Tibial artery (tissue), 4 donors: ENCODE measurements around the gene MAP4.

Experiments used
- DNase-seq, 2 donors: peaks; one replicate each; pipeline ENCODE4 v3.0.0-alpha.2; 2019
- H3K27ac ChIP-seq, 2 donors: fragments of 200-600 bp; sonication (generic) in 1 of 2; 1 replicate in 1 of 2; 2 replicates in 1 of 2; pipeline ENCODE4 v1.5.1; 2018 to 2019; ENCODE audit warnings: mild to moderate bottlenecking in 1 of 2
- H3K27me3 ChIP-seq, 2 donors: fragments of 200-600 bp; sonication (generic) in 1 of 2; one replicate each; pipeline versions ENCODE4 v1.5.1 to v1.6.0; 2016 to 2019
- H3K36me3 ChIP-seq, 3 donors: fragments of 200-600 bp; sonication (generic) in 2 of 3; one replicate each; pipeline ENCODE4 v1.5.1; 2016 to 2019; ENCODE audit warnings: mild to moderate bottlenecking in 2 of 3
- H3K4me1 ChIP-seq, 4 donors: fragments of 200-600 bp; sonication (generic) in 2 of 4; 1 replicate in 3 of 4; 2 replicates in 1 of 4; pipeline ENCODE4 v1.5.1; 2016 to 2019
- H3K4me3 ChIP-seq, 2 donors: fragments of 200-600 bp; sonication (generic) in 1 of 2; 1 replicate in 1 of 2; 2 replicates in 1 of 2; pipeline ENCODE4 v1.5.1; 2018 to 2019; ENCODE audit warnings: mild to moderate bottlenecking in 2 of 2
- H3K9me3 ChIP-seq, 3 donors: fragments of 200-600 bp; sonication (generic) in 1 of 3; one replicate each; pipeline ENCODE4 v1.5.1; 2016 to 2019
- intact Hi-C: fragments of 100-400 bp; cut with DNase I; formaldehyde crosslinking; loops from one replicate; pipeline ENCODE4 v1.15.0; 2023; ENCODE audit warnings: low total_unique reads
- TF ChIP-seq, protein P1 (sequence below), 2 experiments: fragments of 200-600 bp in 1 of 2; fragments of 450-650 bp in 1 of 2; IDR thresholded peaks; one replicate each; pipeline ENCODE4 v1.5.1; 2017 to 2019; ENCODE audit warnings: antibody characterized with exemption in 2 of 2, mild to moderate bottlenecking in 1 of 2, moderate library complexity in 1 of 2

Gene MAP4

DNA sequence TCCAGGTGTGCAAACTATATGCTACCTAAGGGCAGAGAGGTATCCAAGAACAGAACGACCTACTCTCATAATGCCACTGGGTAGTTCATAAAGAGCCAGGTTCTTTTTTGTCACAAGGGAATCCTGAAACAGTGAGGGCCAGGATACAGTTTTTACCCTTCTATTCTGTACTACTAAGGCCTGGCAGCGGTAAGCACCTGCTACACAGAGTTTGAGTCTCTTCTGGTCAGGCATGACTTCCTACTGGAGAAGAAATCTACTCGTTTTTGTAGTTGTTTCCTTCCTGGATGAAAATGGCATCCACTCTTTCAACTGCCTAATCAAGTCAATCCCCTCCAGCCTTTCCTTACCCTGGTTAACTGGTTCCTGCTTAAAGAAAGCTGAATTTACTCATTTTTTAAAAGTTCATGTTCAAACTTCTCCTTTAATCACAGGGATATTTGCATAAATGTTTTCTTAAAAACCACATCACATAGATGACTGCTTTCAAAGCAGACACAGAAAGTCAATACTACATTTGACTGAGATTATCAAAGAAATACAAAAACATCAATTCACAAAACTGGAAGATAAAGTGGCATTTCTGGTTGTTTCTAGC lies 40.0 kb downstream of the MAP4 start:
- Histone ChIP-seq H3K4me1 (peaks cover 0 to 5% (median under 1%) of the 10 kb centered on the region in 4 donors), H3K9me3 (no peaks in the 10 kb centered on the region), H3K27me3 (no peaks in the 10 kb centered on the region), H3K36me3 (no peaks in the 10 kb centered on the region), H3K4me3 (no peak overlapping the region), H3K27ac (no peak overlapping the region)
- intact Hi-C loops = no loop called here
- TF ChIP-seq, protein P1, sequence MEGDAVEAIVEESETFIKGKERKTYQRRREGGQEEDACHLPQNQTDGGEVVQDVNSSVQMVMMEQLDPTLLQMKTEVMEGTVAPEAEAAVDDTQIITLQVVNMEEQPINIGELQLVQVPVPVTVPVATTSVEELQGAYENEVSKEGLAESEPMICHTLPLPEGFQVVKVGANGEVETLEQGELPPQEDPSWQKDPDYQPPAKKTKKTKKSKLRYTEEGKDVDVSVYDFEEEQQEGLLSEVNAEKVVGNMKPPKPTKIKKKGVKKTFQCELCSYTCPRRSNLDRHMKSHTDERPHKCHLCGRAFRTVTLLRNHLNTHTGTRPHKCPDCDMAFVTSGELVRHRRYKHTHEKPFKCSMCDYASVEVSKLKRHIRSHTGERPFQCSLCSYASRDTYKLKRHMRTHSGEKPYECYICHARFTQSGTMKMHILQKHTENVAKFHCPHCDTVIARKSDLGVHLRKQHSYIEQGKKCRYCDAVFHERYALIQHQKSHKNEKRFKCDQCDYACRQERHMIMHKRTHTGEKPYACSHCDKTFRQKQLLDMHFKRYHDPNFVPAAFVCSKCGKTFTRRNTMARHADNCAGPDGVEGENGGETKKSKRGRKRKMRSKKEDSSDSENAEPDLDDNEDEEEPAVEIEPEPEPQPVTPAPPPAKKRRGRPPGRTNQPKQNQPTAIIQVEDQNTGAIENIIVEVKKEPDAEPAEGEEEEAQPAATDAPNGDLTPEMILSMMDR (IDR thresholded peaks at IDR 0.05) = no peak
- no peak for DNase-seq

DNA sequence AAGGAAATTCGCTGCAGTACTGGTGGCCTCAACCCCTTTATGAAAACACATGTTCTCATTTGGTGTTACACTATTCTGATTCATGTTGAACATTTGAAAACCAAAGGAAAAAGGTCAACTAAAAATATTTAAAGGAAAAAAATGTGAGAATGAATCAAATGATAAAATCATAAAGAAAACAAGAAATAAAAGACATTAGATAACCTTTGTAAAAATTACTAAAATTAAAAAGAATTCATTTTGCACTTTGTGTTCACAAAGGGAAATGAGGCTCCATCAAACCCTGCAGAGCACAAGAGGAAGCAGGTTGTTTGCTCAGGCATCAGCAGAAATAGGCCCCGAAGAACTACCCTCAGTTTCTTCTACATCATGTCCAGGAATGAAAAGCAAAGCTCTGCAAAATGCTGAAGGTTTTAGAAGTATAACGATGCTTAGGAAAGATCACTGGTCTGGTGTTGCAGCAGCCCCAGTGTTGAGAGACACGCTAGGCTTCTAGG lies 41.2 kb downstream of the MAP4 start:
- peaks cover 0 to 5% (median 0%) of the 10 kb centered on the region in 4 donors for H3K4me1 ChIP-seq
- no peaks in the 10 kb centered on the region for H3K9me3 ChIP-seq
- no peaks in the 10 kb centered on the region for H3K27me3 ChIP-seq
- intact Hi-C loops = no loop called here
- H3K27ac ChIP-seq = no peak overlapping the region
- H3K36me3 ChIP-seq = peaks cover 0 to 4% (median 0%) of the 10 kb centered on the region in 3 donors
- TF ChIP-seq, protein P1 (IDR thresholded peaks at IDR 0.05) = no peak
- no peak for DNase-seq
- H3K4me3 ChIP-seq = no peak overlapping the region

DNA sequence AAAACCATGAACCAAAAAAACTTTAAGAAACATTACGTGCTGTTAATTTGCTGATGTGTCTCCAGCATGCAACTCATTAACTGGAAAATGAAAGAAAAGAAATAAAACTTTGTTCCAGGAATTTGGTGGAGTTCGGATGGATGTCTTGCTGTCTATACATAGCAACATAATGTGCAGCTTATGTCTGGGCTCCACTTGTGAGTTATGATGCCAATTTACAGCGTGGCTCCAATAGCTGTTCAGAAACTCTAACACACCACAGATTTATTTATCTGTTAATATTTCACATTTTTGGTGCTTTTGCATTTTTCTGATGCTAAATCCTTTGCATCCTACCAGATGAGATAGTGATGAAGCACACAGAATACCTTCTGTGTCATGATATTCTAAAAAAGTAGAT lies 45.1 kb downstream of the MAP4 start:
- TF ChIP-seq, protein P1 (IDR thresholded peaks at IDR 0.05) = no peak
- Histone ChIP-seq H3K27me3 (no peaks in the 10 kb centered on the region), H3K36me3 (peaks cover 0 to 4% (median 0%) of the 10 kb centered on the region in 3 donors), H3K4me1 (peaks cover 0 to 5% (median 0%) of the 10 kb centered on the region in 4 donors), H3K9me3 (no peaks in the 10 kb centered on the region), H3K27ac (no peak overlapping the region), H3K4me3 (no peak overlapping the region)
- no peak for DNase-seq
- intact Hi-C loops = no loop called here

DNA sequence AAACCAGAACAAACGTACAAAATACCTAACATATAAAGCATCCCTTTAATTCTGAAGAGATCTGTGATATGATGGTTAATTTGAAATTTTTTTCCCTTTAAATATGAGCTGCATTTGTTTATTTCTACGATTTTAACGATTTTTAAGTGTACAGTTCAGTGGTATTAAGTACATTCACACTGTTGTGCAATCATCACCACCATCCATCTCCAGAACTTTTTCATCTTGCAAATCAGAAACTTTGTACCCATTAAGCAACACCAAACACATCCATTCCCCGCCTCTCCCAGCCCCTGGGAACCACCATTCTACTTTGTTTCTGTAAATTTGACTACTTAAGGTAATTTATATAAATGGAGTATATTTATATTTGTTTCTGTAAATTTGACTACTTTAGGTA lies 51.5 kb downstream of the MAP4 start:
- DNase-seq = no peak
- intact Hi-C loops = no loop called here
- Histone ChIP-seq H3K27ac (no peak overlapping the region), H3K4me3 (no peak overlapping the region), H3K4me1 (peaks cover 0 to 22% (median 12%) of the 10 kb centered on the region in 4 donors), H3K36me3 (no peaks in the 10 kb centered on the region), H3K27me3 (no peaks in the 10 kb centered on the region), H3K9me3 (no peaks in the 10 kb centered on the region)
- TF ChIP-seq, protein P1 (IDR thresholded peaks at IDR 0.05) = no peak

DNA sequence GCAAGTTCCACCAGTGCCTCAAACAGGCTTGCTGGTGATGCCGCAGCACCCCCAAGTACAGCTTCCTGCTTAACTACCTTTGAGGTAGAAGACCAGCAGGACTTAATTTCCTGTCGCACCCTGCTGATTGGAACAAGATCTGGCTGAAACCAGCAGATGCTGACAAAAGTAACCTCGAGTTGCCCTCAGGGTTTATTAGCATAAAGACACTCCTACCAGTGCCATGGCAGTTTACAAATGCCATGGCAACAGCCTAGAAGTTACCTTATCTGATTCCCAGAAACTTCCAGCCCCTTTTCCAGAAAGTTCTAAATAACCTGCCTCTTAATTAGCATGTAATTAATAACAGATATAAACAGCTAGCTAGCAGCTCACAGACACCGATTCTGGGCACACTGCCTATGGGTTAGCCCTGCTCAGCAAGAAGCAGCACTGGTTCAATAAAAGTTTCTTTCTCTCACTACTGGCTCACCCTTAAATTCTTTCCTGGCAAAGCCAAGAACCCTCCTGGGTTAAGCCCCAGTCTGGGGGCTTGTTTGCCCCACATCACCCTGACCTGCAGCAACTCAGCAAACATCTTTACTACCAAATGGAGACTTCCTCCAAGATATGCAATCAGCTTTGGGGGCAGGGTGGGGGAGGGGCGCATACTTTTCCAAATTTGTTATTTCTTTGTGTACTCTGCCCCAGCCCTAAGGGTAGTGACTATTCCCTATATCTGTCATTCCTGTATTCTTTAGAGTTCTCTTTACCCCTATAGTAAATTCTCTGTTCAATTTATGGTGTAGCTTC lies 54.2 kb downstream of the MAP4 start:
- H3K27ac ChIP-seq = no peak overlapping the region
- TF ChIP-seq, protein P1 (IDR thresholded peaks at IDR 0.05) = no peak

More for the DNA sequence above, 54.2 kb downstream of the MAP4 start:
- intact Hi-C loops = no loop called here
- DNase-seq = no peak
- Histone ChIP-seq H3K4me1 (peaks cover 0 to 22% (median 12%) of the 10 kb centered on the region in 4 donors), H3K9me3 (no peaks in the 10 kb centered on the region), H3K36me3 (peaks cover 0 to 5% (median 0%) of the 10 kb centered on the region in 3 donors), H3K4me3 (no peak overlapping the region), H3K27me3 (no peaks in the 10 kb centered on the region)
